GM23338 (cell line): ENCODE data around the gene SMURF1. TPM values are rescaled to one million over a fixed set of nuclear protein-coding genes. Genes with fewer than 3 reads are reported as not detected.

ENCODE experiments used
- ATAC-seq: fragments of 200-7000 bp; cut with Tn5 transposase; 3 replicates; pipeline ENCODE4 v1.9.1; 2020
- DNase-seq: peaks from one replicate; pipeline ENCODE4 v3.0.0-alpha.2; 2015; ENCODE audit warnings: low spot score
- H2AFZ ChIP-seq: fragments of 200-600 bp; sonication (generic); 2 replicates; pipeline ENCODE4 v1.8.0; 2016; ENCODE audit warnings: antibody characterized with exemption, mild to moderate bottlenecking, moderate library complexity
- H3F3A ChIP-seq: fragments of 200-600 bp; sonication (generic); replicated peaks from 2 replicates; pipeline ENCODE4 v1.8.0; 2017; ENCODE audit warnings: antibody characterized with exemption, mixed run types, low read depth
- H3K27ac ChIP-seq: fragments of 200-600 bp; sonication (generic); 2 replicates; pipeline ENCODE4 v1.6.1; 2016; ENCODE audit warnings: low read depth
- H3K27me3 ChIP-seq: fragments of 200-600 bp; sonication (generic); 2 replicates; pipeline ENCODE4 v1.8.0; 2016; ENCODE audit warnings: mild to moderate bottlenecking, mixed run types, moderate library complexity; ENCODE audit not compliant: insufficient read depth
- H3K36me3 ChIP-seq: fragments of 200-600 bp; sonication (generic); 2 replicates; pipeline ENCODE4 v1.8.0; 2016; ENCODE audit warnings: mild to moderate bottlenecking; ENCODE audit not compliant: insufficient read depth
- H3K4me1 ChIP-seq: fragments of 200-600 bp; sonication (generic); 2 replicates; pipeline ENCODE4 v1.8.0; 2016; ENCODE audit warnings: mild to moderate bottlenecking, moderate library complexity; ENCODE audit not compliant: insufficient read depth
- H3K4me2 ChIP-seq: fragments of 200-600 bp; sonication (generic); 2 replicates; pipeline ENCODE4 v1.7.1; 2017; ENCODE audit warnings: mixed run types
- H3K4me3 ChIP-seq: fragments of 200-600 bp; sonication (generic); 2 replicates; pipeline ENCODE4 v1.6.1; 2016; ENCODE audit warnings: mixed run types
- H3K79me2 ChIP-seq: fragments of 200-600 bp; sonication (generic); replicated peaks from 2 replicates; pipeline ENCODE4 v1.8.0; 2017; ENCODE audit warnings: mild to moderate bottlenecking; ENCODE audit not compliant: insufficient read depth
- H3K9me2 ChIP-seq: fragments of 200-600 bp; sonication (generic); 2 replicates; pipeline ENCODE4 v1.8.0; 2017; ENCODE audit not compliant: insufficient read depth
- H4K20me1 ChIP-seq: fragments of 200-600 bp; sonication (generic); replicated peaks from 2 replicates; pipeline ENCODE4 v1.8.0; 2017; ENCODE audit warnings: mild to moderate bottlenecking; ENCODE audit not compliant: insufficient read depth
- H3K27ac Mint-ChIP-seq: 2 replicates; pipeline ENCODE4 v1.8.0; 2020; ENCODE audit warnings: inconsistent platforms, mild to moderate bottlenecking, moderate library complexity, mixed read lengths
- H3K27me3 Mint-ChIP-seq: 3 replicates; pipeline ENCODE4 v1.8.0; 2022; ENCODE audit warnings: low read depth, mild to moderate bottlenecking, moderate library complexity, mixed read lengths, inconsistent platforms; ENCODE audit not compliant: insufficient read depth, poor library complexity
- H3K36me3 Mint-ChIP-seq: 3 replicates; pipeline ENCODE4 v1.8.0; 2021; ENCODE audit warnings: low read depth, mild to moderate bottlenecking, inconsistent platforms, moderate library complexity, mixed read lengths
- H3K4me1 Mint-ChIP-seq: 3 replicates; pipeline ENCODE4 v1.8.0; 2020; ENCODE audit warnings: mild to moderate bottlenecking, inconsistent platforms, mixed read lengths
- H3K4me3 Mint-ChIP-seq: 3 replicates; pipeline ENCODE4 v1.8.0; 2021; ENCODE audit warnings: moderate library complexity, mild to moderate bottlenecking, inconsistent platforms, mixed read lengths
- H3K9me3 Mint-ChIP-seq: 3 replicates; pipeline ENCODE4 v1.8.0; 2020; ENCODE audit warnings: moderate library complexity, mild to moderate bottlenecking, inconsistent platforms, mixed read lengths
- CREB1 ChIP-seq: fragments of 250-450 bp; sonication (Bioruptor Pico); IDR thresholded peaks from 2 replicates; pipeline ENCODE4 v1.5.0; 2020; ENCODE audit warnings: low read depth, mild to moderate bottlenecking, moderate library complexity
- EZH2 ChIP-seq: fragments of 200-600 bp; sonication (generic); IDR thresholded peaks from one replicate; pipeline ENCODE4 v1.8.0; 2017; ENCODE audit warnings: antibody characterized with exemption, mild to moderate bottlenecking, low read depth; ENCODE audit not compliant: unreplicated experiment
- EZH2phosphoT487 ChIP-seq: fragments of 200-600 bp; sonication (generic); IDR thresholded peaks from one replicate; pipeline ENCODE4 v1.8.1; 2018; ENCODE audit warnings: antibody characterized with exemption; ENCODE audit not compliant: unreplicated experiment
- JUNB ChIP-seq: IDR thresholded peaks from one replicate; pipeline ENCODE4 v1.6.1; 2016; ENCODE audit warnings: antibody characterized with exemption; ENCODE audit not compliant: unreplicated experiment
- NANOG ChIP-seq: IDR thresholded peaks from 2 replicates; pipeline ENCODE4 v1.6.1; 2016; ENCODE audit warnings: antibody characterized with exemption, borderline replicate concordance
- POLR2AphosphoS5 ChIP-seq: IDR thresholded peaks from 2 replicates; pipeline ENCODE4 v1.6.1; 2016; ENCODE audit warnings: antibody characterized with exemption, low read depth
- STAT1 ChIP-seq: IDR thresholded peaks from one replicate; pipeline ENCODE4 v1.6.1; 2016; ENCODE audit warnings: antibody characterized with exemption; ENCODE audit not compliant: unreplicated experiment
- ZNF114 ChIP-seq: fragments of 250-450 bp; sonication (Bioruptor Pico); IDR thresholded peaks from 2 replicates; pipeline ENCODE4 v1.5.0; 2020; ENCODE audit warnings: mild to moderate bottlenecking, moderate library complexity
- ZNF331 ChIP-seq: fragments of 250-450 bp; sonication (Bioruptor Pico); IDR thresholded peaks from 2 replicates; pipeline ENCODE4 v1.5.0; 2020; ENCODE audit warnings: low read depth, mild to moderate bottlenecking, moderate library complexity
- polyA plus RNA-seq: library from polyadenylated mRNA; unstranded; fragments of >200 nt; fragmentation: Nextera tagmentation; extraction: Ambion mirVana; gene quantifications from 2 replicates; pipeline ENCODE4 v1.2.1, GENCODE V29; 2016
- total RNA-seq: library from RNA; depleted of rRNA; stranded (reverse); fragments of >200 nt; shearing (Covaris generic); gene quantifications from 2 replicates; pipeline ENCODE4 v1.2.3, GENCODE V29; 2014
- TF ChIP-seq, protein P1 (sequence below): IDR thresholded peaks from 2 replicates; pipeline ENCODE4 v1.6.1; 2016; ENCODE audit warnings: antibody characterized with exemption
- TF ChIP-seq, protein P2 (sequence below), 2 experiments: fragments of 200-600 bp in 1 of 2; sonication (generic) in 1 of 2; conservative IDR thresholded peaks; 2 replicates each; pipeline versions ENCODE4 v1.5.1 to v1.6.1; 2016 to 2017; ENCODE audit warnings: antibody characterized with exemption in 2 of 2, low read depth in 2 of 2, mild to moderate bottlenecking in 2 of 2, moderate library complexity in 1 of 2
- TF ChIP-seq, protein P3 (sequence below): fragments of 250-450 bp; sonication (Bioruptor Pico); IDR thresholded peaks from 2 replicates; pipeline ENCODE4 v1.5.0; 2020; ENCODE audit warnings: mild to moderate bottlenecking, moderate library complexity

SMURF1 gene
- total and polyA plus RNA-seq, 2 experiments from 2014 or later: 5.8 to 23.9 TPM

DNA sequence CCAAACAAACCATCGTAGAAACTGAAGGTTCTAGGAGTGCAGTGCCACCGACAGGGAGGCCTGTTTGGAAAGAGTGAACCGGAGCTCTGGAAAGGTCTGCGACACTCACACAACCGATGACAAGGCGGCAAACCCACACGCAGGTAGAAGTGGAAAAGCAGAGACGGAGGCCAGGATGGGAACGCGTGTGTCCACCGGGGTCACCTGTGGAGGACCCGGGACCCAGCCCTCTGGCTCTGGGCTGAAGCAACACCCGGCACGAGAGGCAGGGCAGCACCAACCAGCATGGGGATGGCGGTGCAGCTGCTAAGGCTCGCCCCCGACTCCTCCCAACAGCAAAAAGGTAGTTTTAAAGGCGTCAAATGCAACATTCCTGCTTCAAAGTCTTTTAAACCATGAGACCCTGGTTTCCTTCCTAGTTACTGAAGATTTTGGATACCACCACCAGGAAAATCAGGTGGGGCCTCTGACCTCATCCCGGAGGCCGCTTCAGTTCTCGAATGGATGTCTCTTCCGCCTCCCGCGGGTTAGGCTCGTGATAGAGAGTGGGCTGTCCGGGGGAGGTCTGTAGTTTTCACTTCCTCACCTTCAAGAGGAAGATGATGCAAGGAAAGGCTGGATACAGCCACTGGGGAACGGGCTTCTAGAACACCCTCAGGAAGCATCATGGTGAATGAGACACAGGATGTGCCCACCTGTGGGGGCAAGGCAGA, 115.5 kb downstream of the SMURF1 start (continued):
- TF ChIP-seq, protein P1, sequence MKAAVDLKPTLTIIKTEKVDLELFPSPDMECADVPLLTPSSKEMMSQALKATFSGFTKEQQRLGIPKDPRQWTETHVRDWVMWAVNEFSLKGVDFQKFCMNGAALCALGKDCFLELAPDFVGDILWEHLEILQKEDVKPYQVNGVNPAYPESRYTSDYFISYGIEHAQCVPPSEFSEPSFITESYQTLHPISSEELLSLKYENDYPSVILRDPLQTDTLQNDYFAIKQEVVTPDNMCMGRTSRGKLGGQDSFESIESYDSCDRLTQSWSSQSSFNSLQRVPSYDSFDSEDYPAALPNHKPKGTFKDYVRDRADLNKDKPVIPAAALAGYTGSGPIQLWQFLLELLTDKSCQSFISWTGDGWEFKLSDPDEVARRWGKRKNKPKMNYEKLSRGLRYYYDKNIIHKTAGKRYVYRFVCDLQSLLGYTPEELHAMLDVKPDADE: no peak
- TF ChIP-seq, protein P2, sequence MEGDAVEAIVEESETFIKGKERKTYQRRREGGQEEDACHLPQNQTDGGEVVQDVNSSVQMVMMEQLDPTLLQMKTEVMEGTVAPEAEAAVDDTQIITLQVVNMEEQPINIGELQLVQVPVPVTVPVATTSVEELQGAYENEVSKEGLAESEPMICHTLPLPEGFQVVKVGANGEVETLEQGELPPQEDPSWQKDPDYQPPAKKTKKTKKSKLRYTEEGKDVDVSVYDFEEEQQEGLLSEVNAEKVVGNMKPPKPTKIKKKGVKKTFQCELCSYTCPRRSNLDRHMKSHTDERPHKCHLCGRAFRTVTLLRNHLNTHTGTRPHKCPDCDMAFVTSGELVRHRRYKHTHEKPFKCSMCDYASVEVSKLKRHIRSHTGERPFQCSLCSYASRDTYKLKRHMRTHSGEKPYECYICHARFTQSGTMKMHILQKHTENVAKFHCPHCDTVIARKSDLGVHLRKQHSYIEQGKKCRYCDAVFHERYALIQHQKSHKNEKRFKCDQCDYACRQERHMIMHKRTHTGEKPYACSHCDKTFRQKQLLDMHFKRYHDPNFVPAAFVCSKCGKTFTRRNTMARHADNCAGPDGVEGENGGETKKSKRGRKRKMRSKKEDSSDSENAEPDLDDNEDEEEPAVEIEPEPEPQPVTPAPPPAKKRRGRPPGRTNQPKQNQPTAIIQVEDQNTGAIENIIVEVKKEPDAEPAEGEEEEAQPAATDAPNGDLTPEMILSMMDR (conservative IDR thresholded peaks at IDR 0.05; ENCODE audit: low read depth in 2 of 2): no peak

DNA sequence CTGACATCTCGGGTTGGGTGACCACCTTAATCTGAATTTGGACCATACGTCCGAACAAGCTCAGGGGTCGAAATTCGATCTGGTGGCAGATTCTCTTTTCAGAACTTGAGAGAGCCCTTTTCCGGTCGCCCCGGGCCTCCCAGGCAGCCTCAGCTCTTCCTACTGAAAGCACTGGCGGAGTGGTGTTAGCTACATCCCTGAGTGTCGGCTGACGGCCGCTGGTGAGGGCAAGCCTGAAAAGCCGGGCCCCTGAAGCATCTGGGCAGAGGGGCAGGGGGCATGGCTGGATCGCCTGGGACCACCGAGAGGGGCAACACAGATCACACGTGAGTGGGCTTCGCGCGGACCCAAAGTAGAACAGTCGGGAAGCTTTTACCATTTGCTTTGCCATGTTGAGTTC, 116.1 kb downstream of the SMURF1 start:
- H3K27me3 ChIP-seq: no peaks in the 10 kb centered on the region
- H4K20me1 ChIP-seq: peaks cover 14% of the 10 kb centered on the region; the same call in 1 of the 2 replicates
- H3F3A ChIP-seq: no peaks in the 10 kb centered on the region
- Mint-ChIP-seq H3K9me3 (no peaks in the 10 kb centered on the region), H3K27me3 (no peaks in the 10 kb centered on the region), H3K27ac (peak overlapping the region; percentile 69; the same call in 1 of the 2 replicates), H3K4me1 (peaks cover 11% of the 10 kb centered on the region), H3K4me3 (no peak overlapping the region), H3K36me3 (peaks cover 51% of the 10 kb centered on the region)
- H3K9me2 ChIP-seq: no peaks in the 10 kb centered on the region
- no peak overlapping the region for H3K4me3 ChIP-seq
- peaks cover 31% of the 10 kb centered on the region for H3K36me3 ChIP-seq
- no peak for DNase-seq
- no peak overlapping the region for H2AFZ ChIP-seq
- no peaks in the 10 kb centered on the region for H3K79me2 ChIP-seq
- H3K27ac ChIP-seq: no peak overlapping the region
- ATAC-seq: peak; percentile 59
- no peak overlapping the region for H3K4me2 ChIP-seq
- H3K4me1 ChIP-seq: no peaks in the 10 kb centered on the region
- no peak for TF ChIP-seq ZNF331
- no peak for TF ChIP-seq POLR2AphosphoS5
- TF ChIP-seq EZH2phosphoT487: no peak
- TF ChIP-seq STAT1: no peak
- TF ChIP-seq, protein P3, sequence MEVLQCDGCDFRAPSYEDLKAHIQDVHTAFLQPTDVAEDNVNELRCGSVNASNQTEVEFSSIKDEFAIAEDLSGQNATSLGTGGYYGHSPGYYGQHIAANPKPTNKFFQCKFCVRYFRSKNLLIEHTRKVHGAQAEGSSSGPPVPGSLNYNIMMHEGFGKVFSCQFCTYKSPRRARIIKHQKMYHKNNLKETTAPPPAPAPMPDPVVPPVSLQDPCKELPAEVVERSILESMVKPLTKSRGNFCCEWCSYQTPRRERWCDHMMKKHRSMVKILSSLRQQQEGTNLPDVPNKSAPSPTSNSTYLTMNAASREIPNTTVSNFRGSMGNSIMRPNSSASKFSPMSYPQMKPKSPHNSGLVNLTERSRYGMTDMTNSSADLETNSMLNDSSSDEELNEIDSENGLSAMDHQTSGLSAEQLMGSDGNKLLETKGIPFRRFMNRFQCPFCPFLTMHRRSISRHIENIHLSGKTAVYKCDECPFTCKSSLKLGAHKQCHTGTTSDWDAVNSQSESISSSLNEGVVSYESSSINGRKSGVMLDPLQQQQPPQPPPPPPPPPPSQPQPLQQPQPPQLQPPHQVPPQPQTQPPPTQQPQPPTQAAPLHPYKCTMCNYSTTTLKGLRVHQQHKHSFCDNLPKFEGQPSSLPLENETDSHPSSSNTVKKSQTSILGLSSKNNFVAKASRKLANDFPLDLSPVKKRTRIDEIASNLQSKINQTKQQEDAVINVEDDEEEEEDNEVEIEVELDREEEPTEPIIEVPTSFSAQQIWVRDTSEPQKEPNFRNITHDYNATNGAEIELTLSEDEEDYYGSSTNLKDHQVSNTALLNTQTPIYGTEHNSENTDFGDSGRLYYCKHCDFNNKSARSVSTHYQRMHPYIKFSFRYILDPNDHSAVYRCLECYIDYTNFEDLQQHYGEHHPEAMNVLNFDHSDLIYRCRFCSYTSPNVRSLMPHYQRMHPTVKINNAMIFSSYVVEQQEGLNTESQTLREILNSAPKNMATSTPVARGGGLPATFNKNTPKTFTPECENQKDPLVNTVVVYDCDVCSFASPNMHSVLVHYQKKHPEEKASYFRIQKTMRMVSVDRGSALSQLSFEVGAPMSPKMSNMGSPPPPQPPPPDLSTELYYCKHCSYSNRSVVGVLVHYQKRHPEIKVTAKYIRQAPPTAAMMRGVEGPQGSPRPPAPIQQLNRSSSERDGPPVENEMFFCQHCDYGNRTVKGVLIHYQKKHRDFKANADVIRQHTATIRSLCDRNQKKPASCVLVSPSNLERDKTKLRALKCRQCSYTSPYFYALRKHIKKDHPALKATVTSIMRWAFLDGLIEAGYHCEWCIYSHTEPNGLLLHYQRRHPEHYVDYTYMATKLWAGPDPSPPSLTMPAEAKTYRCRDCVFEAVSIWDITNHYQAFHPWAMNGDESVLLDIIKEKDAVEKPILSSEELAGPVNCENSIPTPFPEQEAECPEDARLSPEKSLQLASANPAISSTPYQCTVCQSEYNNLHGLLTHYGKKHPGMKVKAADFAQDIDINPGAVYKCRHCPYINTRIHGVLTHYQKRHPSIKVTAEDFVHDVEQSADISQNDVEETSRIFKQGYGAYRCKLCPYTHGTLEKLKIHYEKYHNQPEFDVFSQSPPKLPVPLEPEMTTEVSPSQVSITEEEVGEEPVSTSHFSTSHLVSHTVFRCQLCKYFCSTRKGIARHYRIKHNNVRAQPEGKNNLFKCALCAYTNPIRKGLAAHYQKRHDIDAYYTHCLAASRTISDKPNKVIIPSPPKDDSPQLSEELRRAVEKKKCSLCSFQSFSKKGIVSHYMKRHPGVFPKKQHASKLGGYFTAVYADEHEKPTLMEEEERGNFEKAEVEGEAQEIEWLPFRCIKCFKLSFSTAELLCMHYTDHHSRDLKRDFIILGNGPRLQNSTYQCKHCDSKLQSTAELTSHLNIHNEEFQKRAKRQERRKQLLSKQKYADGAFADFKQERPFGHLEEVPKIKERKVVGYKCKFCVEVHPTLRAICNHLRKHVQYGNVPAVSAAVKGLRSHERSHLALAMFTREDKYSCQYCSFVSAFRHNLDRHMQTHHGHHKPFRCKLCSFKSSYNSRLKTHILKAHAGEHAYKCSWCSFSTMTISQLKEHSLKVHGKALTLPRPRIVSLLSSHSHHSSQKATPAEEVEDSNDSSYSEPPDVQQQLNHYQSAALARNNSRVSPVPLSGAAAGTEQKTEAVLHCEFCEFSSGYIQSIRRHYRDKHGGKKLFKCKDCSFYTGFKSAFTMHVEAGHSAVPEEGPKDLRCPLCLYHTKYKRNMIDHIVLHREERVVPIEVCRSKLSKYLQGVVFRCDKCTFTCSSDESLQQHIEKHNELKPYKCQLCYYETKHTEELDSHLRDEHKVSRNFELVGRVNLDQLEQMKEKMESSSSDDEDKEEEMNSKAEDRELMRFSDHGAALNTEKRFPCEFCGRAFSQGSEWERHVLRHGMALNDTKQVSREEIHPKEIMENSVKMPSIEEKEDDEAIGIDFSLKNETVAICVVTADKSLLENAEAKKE (CRISPR knock-in tag): no peak
- TF ChIP-seq, protein P1: no peak
- TF ChIP-seq EZH2: no peak
- TF ChIP-seq, protein P2 (conservative IDR thresholded peaks at IDR 0.05; ENCODE audit: low read depth in 2 of 2): no peak
- no peak for TF ChIP-seq NANOG
- TF ChIP-seq JUNB: no peak
- TF ChIP-seq CREB1: no peak
- no peak for TF ChIP-seq ZNF114 (CRISPR knock-in tag)
